HepG2 (cell line): ENCODE measurements around the gene NOTCH3. TPM values are rescaled to one million over a fixed set of nuclear protein-coding genes. Genes with fewer than 3 reads are reported as not detected.
A peak's percentile ranks its signal among the peaks of the same experiment; 100 is the strongest.

Experiments
- IRX3 ChIP-seq: sonication (generic); formaldehyde crosslinking; IDR thresholded peaks from 2 replicates; pipeline ENCODE4 v1.8.1; 2023; ENCODE audit warnings: mild to moderate bottlenecking, low read depth, missing genetic modification reagents, borderline replicate concordance
- XRCC5 ChIP-seq: fragments of 200-400 bp; formaldehyde crosslinking; optimal IDR thresholded peaks from 2 replicates; pipeline ENCODE3; 2017; ENCODE audit warnings: mild to moderate bottlenecking, low read length
- ZBTB42 ChIP-seq: sonication (generic); formaldehyde crosslinking; IDR thresholded peaks from 2 replicates; pipeline ENCODE4 v1.5.0; 2020; ENCODE audit warnings: mild to moderate bottlenecking, missing genetic modification reagents
- ZNF20 ChIP-seq: sonication (generic); formaldehyde crosslinking; IDR thresholded peaks from 2 replicates; pipeline ENCODE4 v1.4.0; 2020; ENCODE audit warnings: mild to moderate bottlenecking, moderate library complexity, missing genetic modification reagents
- ZNF839 ChIP-seq: sonication (generic); formaldehyde crosslinking; IDR thresholded peaks from 2 replicates; pipeline ENCODE4 v1.4.0; 2020; ENCODE audit warnings: missing genetic modification reagents, mild to moderate bottlenecking, borderline replicate concordance
- polyA plus RNA-seq, 8 experiments: library from polyadenylated mRNA; depleted of rRNA in 3 of 8; stranded (reverse) in 7 of 8; unstranded in 1 of 8; fragments of >200 nt; fragmentation: Illumina TruSeq in 4 of 8; extraction: Trizol in 4 of 8; gene quantifications; 2 replicates each; pipeline versions ENCODE4 v1.2.1 to v1.2.3, GENCODE V29; 2011 to 2016; ENCODE audit warnings: low read depth in 4 of 8, missing spikeins in 1 of 8, mixed read lengths in 1 of 8; ENCODE audit not compliant: insufficient read depth in 1 of 8
- total RNA-seq, 5 experiments: library from RNA; depleted of rRNA; stranded (reverse); fragments of >200 nt; fragmentation: Illumina TruSeq; extraction: Trizol; gene quantifications; 2 replicates each; pipeline ENCODE4 v1.2.3, GENCODE V29; 2016; ENCODE audit warnings: low read depth in 1 of 5
- TF ChIP-seq, protein P1 (sequence below): sonication (generic); formaldehyde crosslinking; IDR thresholded peaks from 2 replicates; pipeline ENCODE4 v1.5.1; 2020; ENCODE audit warnings: mild to moderate bottlenecking, missing genetic modification reagents, borderline replicate concordance
- TF ChIP-seq, protein P2 (sequence below): sonication (generic); formaldehyde crosslinking; IDR thresholded peaks from 2 replicates; pipeline ENCODE4 v1.4.0; 2020; ENCODE audit warnings: missing genetic modification reagents, borderline replicate concordance
- TF ChIP-seq, protein P3 (sequence below): sonication (generic); formaldehyde crosslinking; IDR thresholded peaks from 2 replicates; pipeline ENCODE4 v1.5.0; 2020; ENCODE audit warnings: missing genetic modification reagents
- TF ChIP-seq, protein P4 (sequence below): sonication (generic); formaldehyde crosslinking; IDR thresholded peaks from 2 replicates; pipeline ENCODE4 v1.5.0; 2020; ENCODE audit warnings: mild to moderate bottlenecking, missing genetic modification reagents
- TF ChIP-seq, protein P5 (sequence below): sonication (generic); formaldehyde crosslinking; conservative IDR thresholded peaks from 2 replicates; pipeline ENCODE4 v1.4.0; 2020; ENCODE audit warnings: missing genetic modification reagents

NOTCH3 gene
- total and polyA plus RNA-seq, 2 of the 13 experiments (the other 11 are each of a cell fraction or from before 2014, with no cell fraction given) = 0.09 to 0.28 TPM

DNA sequence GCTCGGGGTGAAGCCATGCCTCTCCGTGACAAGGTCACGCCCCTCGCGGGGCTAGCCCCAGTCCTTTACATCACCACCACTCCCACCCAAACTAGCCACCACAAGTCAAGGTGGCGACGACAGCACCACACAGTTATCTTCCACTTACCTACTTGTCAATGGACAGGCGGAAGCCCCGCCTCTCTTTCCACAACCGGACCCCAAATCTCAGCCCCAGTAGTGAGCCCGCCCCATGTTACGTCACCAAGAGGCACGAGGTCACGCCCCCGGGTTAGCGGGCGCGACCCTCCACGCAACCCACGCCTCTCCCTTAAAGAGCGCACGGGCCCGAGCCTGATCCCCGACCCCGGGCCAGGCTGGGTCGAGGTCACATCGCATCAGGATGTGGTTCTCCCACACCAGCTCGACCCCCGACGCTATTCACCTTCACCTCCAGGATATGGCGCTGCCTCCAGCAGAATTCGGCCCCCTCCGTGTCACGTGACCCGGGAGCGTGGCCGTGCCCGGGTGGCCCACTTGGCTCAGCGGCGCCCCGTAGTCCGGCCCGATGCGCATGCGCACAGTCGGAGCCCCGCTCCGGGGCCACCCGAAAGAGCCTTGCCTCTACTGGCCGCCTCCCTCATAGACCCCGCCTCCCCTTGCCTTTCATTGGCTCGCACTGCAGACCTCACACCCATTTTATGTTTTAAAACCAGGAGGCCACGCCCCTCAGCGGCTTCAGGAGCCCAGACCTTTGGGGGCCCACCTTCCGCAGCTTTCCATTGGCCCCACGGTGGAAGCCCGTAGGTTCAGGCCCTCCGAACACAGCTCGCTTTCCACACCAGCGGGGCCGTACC is 75.3 kb downstream of the NOTCH3 start (continued):
- TF ChIP-seq, protein P1, sequence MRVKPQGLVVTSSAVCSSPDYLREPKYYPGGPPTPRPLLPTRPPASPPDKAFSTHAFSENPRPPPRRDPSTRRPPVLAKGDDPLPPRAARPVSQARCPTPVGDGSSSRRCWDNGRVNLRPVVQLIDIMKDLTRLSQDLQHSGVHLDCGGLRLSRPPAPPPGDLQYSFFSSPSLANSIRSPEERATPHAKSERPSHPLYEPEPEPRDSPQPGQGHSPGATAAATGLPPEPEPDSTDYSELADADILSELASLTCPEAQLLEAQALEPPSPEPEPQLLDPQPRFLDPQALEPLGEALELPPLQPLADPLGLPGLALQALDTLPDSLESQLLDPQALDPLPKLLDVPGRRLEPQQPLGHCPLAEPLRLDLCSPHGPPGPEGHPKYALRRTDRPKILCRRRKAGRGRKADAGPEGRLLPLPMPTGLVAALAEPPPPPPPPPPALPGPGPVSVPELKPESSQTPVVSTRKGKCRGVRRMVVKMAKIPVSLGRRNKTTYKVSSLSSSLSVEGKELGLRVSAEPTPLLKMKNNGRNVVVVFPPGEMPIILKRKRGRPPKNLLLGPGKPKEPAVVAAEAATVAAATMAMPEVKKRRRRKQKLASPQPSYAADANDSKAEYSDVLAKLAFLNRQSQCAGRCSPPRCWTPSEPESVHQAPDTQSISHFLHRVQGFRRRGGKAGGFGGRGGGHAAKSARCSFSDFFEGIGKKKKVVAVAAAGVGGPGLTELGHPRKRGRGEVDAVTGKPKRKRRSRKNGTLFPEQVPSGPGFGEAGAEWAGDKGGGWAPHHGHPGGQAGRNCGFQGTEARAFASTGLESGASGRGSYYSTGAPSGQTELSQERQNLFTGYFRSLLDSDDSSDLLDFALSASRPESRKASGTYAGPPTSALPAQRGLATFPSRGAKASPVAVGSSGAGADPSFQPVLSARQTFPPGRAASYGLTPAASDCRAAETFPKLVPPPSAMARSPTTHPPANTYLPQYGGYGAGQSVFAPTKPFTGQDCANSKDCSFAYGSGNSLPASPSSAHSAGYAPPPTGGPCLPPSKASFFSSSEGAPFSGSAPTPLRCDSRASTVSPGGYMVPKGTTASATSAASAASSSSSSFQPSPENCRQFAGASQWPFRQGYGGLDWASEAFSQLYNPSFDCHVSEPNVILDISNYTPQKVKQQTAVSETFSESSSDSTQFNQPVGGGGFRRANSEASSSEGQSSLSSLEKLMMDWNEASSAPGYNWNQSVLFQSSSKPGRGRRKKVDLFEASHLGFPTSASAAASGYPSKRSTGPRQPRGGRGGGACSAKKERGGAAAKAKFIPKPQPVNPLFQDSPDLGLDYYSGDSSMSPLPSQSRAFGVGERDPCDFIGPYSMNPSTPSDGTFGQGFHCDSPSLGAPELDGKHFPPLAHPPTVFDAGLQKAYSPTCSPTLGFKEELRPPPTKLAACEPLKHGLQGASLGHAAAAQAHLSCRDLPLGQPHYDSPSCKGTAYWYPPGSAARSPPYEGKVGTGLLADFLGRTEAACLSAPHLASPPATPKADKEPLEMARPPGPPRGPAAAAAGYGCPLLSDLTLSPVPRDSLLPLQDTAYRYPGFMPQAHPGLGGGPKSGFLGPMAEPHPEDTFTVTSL (CRISPR knock-in tag) = peak; percentile 81; the same call in 1 of the 2 replicates
- TF ChIP-seq, protein P2, sequence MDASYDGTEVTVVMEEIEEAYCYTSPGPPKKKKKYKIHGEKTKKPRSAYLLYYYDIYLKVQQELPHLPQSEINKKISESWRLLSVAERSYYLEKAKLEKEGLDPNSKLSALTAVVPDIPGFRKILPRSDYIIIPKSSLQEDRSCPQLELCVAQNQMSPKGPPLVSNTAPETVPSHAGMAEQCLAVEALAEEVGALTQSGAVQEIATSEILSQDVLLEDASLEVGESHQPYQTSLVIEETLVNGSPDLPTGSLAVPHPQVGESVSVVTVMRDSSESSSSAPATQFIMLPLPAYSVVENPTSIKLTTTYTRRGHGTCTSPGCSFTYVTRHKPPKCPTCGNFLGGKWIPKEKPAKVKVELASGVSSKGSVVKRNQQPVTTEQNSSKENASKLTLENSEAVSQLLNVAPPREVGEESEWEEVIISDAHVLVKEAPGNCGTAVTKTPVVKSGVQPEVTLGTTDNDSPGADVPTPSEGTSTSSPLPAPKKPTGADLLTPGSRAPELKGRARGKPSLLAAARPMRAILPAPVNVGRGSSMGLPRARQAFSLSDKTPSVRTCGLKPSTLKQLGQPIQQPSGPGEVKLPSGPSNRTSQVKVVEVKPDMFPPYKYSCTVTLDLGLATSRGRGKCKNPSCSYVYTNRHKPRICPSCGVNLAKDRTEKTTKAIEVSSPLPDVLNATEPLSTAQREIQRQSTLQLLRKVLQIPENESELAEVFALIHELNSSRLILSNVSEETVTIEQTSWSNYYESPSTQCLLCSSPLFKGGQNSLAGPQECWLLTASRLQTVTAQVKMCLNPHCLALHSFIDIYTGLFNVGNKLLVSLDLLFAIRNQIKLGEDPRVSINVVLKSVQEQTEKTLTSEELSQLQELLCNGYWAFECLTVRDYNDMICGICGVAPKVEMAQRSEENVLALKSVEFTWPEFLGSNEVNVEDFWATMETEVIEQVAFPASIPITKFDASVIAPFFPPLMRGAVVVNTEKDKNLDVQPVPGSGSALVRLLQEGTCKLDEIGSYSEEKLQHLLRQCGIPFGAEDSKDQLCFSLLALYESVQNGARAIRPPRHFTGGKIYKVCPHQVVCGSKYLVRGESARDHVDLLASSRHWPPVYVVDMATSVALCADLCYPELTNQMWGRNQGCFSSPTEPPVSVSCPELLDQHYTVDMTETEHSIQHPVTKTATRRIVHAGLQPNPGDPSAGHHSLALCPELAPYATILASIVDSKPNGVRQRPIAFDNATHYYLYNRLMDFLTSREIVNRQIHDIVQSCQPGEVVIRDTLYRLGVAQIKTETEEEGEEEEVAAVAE (CRISPR knock-in tag) = peak; percentile 98
- TF ChIP-seq, protein P3, sequence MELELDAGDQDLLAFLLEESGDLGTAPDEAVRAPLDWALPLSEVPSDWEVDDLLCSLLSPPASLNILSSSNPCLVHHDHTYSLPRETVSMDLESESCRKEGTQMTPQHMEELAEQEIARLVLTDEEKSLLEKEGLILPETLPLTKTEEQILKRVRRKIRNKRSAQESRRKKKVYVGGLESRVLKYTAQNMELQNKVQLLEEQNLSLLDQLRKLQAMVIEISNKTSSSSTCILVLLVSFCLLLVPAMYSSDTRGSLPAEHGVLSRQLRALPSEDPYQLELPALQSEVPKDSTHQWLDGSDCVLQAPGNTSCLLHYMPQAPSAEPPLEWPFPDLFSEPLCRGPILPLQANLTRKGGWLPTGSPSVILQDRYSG (CRISPR knock-in tag) = peak; percentile 84; the same call in 1 of the 2 replicates
- 0 out of 2 replicates have a peak, but pooled peaks have one; percentile 54 for TF ChIP-seq ZBTB42 (CRISPR knock-in tag)
- TF ChIP-seq, protein P4, sequence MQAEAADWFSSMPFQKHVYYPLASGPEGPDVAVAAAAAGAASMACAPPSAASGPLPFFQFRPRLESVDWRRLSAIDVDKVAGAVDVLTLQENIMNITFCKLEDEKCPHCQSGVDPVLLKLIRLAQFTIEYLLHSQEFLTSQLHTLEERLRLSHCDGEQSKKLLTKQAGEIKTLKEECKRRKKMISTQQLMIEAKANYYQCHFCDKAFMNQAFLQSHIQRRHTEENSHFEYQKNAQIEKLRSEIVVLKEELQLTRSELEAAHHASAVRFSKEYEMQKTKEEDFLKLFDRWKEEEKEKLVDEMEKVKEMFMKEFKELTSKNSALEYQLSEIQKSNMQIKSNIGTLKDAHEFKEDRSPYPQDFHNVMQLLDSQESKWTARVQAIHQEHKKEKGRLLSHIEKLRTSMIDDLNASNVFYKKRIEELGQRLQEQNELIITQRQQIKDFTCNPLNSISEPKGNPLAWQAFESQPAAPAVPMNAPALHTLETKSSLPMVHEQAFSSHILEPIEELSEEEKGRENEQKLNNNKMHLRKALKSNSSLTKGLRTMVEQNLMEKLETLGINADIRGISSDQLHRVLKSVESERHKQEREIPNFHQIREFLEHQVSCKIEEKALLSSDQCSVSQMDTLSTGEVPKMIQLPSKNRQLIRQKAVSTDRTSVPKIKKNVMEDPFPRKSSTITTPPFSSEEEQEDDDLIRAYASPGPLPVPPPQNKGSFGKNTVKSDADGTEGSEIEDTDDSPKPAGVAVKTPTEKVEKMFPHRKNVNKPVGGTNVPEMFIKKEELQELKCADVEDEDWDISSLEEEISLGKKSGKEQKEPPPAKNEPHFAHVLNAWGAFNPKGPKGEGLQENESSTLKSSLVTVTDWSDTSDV (CRISPR knock-in tag) = no peak
- no peak for TF ChIP-seq XRCC5
- TF ChIP-seq, protein P5, sequence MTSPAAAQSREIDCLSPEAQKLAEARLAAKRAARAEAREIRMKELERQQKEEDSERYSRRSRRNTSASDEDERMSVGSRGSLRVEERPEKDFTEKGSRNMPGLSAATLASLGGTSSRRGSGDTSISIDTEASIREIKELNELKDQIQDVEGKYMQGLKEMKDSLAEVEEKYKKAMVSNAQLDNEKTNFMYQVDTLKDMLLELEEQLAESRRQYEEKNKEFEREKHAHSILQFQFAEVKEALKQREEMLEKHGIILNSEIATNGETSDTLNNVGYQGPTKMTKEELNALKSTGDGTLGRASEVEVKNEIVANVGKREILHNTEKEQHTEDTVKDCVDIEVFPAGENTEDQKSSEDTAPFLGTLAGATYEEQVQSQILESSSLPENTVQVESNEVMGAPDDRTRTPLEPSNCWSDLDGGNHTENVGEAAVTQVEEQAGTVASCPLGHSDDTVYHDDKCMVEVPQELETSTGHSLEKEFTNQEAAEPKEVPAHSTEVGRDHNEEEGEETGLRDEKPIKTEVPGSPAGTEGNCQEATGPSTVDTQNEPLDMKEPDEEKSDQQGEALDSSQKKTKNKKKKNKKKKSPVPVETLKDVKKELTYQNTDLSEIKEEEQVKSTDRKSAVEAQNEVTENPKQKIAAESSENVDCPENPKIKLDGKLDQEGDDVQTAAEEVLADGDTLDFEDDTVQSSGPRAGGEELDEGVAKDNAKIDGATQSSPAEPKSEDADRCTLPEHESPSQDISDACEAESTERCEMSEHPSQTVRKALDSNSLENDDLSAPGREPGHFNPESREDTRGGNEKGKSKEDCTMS (CRISPR knock-in tag) = 0 out of 2 replicates have a peak, but pooled peaks have one; percentile 18
- TF ChIP-seq ZNF839 = peak; percentile 30; the same call in 1 of the 2 replicates
- no peak; the same call in 1 of the 2 replicates for TF ChIP-seq IRX3 (CRISPR knock-in tag)
- no peak for TF ChIP-seq ZNF20 (CRISPR knock-in tag)
